Lower lobe of right lung (tissue), 2 donors: ENCODE results near the gene PDE4B. TPM values are rescaled to one million over a fixed set of nuclear protein-coding genes. Genes with fewer than 3 reads are reported as not detected.

Experiments
- ATAC-seq, 2 donors: fragments of 200-7000 bp; cut with Tn5 transposase; one replicate each; pipeline ENCODE4 v1.9.1; 2020 to 2022; ENCODE audit warnings: mild to moderate bottlenecking in 2 of 2, moderate library complexity in 2 of 2
- DNase-seq: peaks from one replicate; pipeline ENCODE4 v3.0.0-alpha.2; 2020
- H3K27ac ChIP-seq: fragments of 200-600 bp; one replicate; pipeline ENCODE4 v1.8.0; 2022
- H3K27me3 ChIP-seq: fragments of 200-600 bp; one replicate; pipeline ENCODE4 v1.8.0; 2022; ENCODE audit warnings: low read depth
- H3K36me3 ChIP-seq: fragments of 200-600 bp; one replicate; pipeline ENCODE4 v1.8.0; 2022; ENCODE audit warnings: mild to moderate bottlenecking
- H3K4me1 ChIP-seq: fragments of 200-600 bp; one replicate; pipeline ENCODE4 v1.8.0; 2022
- H3K4me3 ChIP-seq: fragments of 200-600 bp; one replicate; pipeline ENCODE4 v1.8.0; 2022; ENCODE audit warnings: mild to moderate bottlenecking
- H3K9me3 ChIP-seq: fragments of 200-600 bp; one replicate; pipeline ENCODE4 v1.8.0; 2022
- intact Hi-C: fragments of 100-400 bp; cut with DNase I; formaldehyde crosslinking; loops from one replicate; pipeline ENCODE4 v1.11.0; 2022
- total RNA-seq: library from RNA; stranded (reverse); fragmentation: NEBNext Ultra II Directional; extraction: Animal tissue kit (Norgen Biotek cat#: 25700); gene quantifications from one replicate; pipeline ENCODE4 v1.2.1, GENCODE V29; 2021
- TF ChIP-seq, protein P1 (sequence below): fragments of 200-600 bp; IDR thresholded peaks from one replicate; pipeline ENCODE4 v1.8.0; 2022; ENCODE audit warnings: antibody characterized with exemption, mild to moderate bottlenecking
- donor health status: DM: no; HTN: yes; CAD: no; lungs with severe emphysema.

Gene PDE4B
- total RNA-seq, 1 donor from 2014 or later = 26.9 TPM

DNA sequence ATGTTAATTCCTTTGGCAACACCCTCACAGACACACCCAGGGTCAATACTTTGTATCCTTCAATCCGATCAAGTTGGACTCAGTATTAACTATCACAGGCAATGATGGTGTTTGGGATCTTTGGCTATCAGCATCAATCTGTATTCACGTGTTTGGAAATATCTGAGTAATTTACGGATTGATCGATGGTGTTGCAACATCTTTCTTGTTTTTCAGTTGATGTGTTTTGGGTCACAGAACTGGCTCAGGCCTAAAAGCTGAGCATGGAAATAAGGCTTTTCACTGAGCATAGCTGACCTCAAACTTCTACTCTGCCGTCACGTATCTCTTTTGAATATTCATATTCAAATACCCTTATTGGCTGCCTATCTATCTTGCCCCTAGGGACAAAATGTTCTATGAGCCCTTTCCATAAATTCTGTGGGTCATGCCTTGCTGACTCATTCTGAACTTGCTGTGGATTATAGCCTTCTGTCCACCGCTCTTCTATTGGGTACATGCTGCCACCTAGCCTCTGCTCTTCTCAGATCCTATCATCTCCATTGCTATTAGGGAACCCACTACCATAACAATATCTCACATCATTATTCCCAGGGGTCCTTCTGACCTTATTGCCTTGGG, 156.0 kb downstream of the PDE4B start:
- DNase-seq (no peak), ATAC-seq (peak; percentile 52 to 57)
- Histone ChIP-seq H3K27me3 (no peaks in the 10 kb centered on the region), H3K27ac (peak overlapping the region; percentile 13), H3K9me3 (no peaks in the 10 kb centered on the region), H3K36me3 (no peaks in the 10 kb centered on the region), H3K4me3 (no peak overlapping the region), H3K4me1 (peaks cover 17% of the 10 kb centered on the region)
- TF ChIP-seq, protein P1, sequence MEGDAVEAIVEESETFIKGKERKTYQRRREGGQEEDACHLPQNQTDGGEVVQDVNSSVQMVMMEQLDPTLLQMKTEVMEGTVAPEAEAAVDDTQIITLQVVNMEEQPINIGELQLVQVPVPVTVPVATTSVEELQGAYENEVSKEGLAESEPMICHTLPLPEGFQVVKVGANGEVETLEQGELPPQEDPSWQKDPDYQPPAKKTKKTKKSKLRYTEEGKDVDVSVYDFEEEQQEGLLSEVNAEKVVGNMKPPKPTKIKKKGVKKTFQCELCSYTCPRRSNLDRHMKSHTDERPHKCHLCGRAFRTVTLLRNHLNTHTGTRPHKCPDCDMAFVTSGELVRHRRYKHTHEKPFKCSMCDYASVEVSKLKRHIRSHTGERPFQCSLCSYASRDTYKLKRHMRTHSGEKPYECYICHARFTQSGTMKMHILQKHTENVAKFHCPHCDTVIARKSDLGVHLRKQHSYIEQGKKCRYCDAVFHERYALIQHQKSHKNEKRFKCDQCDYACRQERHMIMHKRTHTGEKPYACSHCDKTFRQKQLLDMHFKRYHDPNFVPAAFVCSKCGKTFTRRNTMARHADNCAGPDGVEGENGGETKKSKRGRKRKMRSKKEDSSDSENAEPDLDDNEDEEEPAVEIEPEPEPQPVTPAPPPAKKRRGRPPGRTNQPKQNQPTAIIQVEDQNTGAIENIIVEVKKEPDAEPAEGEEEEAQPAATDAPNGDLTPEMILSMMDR = no peak
- intact Hi-C loops = no loop called here

DNA sequence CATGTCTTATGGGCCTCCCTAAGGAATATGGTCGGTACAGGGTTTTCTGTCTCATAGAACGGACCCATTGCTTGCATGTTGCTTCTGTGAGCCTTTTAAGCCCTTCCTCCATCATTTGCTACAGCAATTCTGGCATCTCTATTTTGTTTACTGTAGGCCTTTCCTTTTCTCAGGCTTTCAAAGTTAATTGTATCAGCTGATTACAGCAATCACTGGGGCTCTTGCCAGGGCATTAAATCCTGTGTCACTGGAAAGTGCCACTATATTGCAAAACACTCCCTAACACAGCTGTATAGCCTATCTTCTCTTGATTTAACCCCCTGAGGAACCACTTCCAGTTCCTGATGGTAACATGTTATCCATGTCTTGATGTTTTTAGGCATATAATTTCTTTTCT, 156.5 kb downstream of the PDE4B start:
- H3K27ac ChIP-seq = no peak overlapping the region
- no peaks in the 10 kb centered on the region for H3K27me3 ChIP-seq
- intact Hi-C loops = no loop called here
- TF ChIP-seq, protein P1 = no peak
- H3K36me3 ChIP-seq = no peaks in the 10 kb centered on the region
- no peak overlapping the region for H3K4me3 ChIP-seq
- no peaks in the 10 kb centered on the region for H3K9me3 ChIP-seq
- peaks cover 17% of the 10 kb centered on the region for H3K4me1 ChIP-seq
- ATAC-seq (peak; percentile 58 to 67), DNase-seq (no peak)

GRCh38 chr1:65949933-65950332, 157.2 kb downstream of the PDE4B start:
- ATAC-seq = peak in 1 of 2 donors; percentile 55
- no peak overlapping the region for H3K27ac ChIP-seq
- TF ChIP-seq, protein P1 = no peak
- no peak overlapping the region for H3K4me3 ChIP-seq
- H3K36me3 ChIP-seq = no peaks in the 10 kb centered on the region
- no peaks in the 10 kb centered on the region for H3K9me3 ChIP-seq
- no peaks in the 10 kb centered on the region for H3K27me3 ChIP-seq
- peaks cover 17% of the 10 kb centered on the region for H3K4me1 ChIP-seq
- intact Hi-C loops = no loop called here
- no peak for DNase-seq

DNA sequence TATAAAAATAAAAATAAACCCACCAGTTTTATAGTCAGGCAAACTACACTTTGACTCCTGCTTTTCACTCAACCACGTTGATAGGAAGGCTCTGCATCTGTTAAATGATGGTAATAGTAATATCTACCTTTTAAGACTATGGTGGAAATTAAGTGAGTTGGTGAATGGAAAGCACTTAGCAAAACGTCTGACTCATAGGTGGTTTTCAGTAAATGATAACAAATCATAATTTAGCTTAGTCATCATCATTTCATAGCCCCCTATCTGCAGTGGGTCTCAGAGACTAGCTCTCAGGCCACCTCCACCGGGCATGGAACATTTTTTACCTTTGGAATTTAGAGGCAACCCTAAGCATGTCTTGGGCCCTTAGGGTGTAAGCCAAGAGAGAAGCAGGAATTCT, 160.0 kb downstream of the PDE4B start:
- DNase-seq (no peak), ATAC-seq (no peak)
- intact Hi-C loops = no loop called here
- Histone ChIP-seq H3K27me3 (no peaks in the 10 kb centered on the region), H3K9me3 (no peaks in the 10 kb centered on the region), H3K4me1 (peaks cover 17% of the 10 kb centered on the region), H3K4me3 (no peak overlapping the region), H3K27ac (no peak overlapping the region), H3K36me3 (no peaks in the 10 kb centered on the region)
- TF ChIP-seq, protein P1 = no peak

DNA sequence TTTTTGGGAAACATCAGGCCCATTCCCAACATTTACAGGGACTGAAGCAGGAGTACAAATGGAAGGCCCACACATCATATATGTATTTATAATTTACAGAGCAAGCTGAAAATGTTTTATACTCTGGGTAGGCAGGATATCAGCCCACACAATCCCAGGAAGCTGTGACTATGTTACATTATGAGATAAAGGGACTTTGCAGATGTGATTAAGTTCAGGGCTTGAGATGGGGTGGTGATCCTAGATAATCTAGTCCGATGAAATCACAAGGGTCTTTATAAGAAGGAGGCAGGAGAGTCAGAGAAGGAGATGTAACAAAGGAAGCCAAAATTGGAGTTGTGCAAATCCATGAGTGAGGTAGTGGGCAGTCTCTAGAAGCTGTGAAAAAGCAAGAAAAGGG, 160.5 kb downstream of the PDE4B start:
- Histone ChIP-seq H3K27me3 (no peaks in the 10 kb centered on the region), H3K36me3 (no peaks in the 10 kb centered on the region), H3K27ac (no peak overlapping the region), H3K4me1 (peaks cover 17% of the 10 kb centered on the region), H3K9me3 (no peaks in the 10 kb centered on the region), H3K4me3 (no peak overlapping the region)
- ATAC-seq (no peak), DNase-seq (no peak)
- intact Hi-C loops = no loop called here
- TF ChIP-seq, protein P1 = no peak
